GM20431 (cell line): ENCODE measurements around the gene APOL3.
"Not testable (repeated sequence)": the region's sequence is repeated elsewhere in the genome, so short reads cannot be mapped to it uniquely, and the experiment has no call there.

Source experiments
- in situ Hi-C: fragments of 300-500 bp; cut with MseI, MboI; formaldehyde crosslinking; loops from one replicate; pipeline ENCODE4 v1.15.0; 2020; ENCODE audit warnings: low sequenced_read_pairs; ENCODE audit not compliant: unreplicated experiment

The APOL3 gene

GRCh38 chr22:36113121-36113520, 47.4 kb downstream of the APOL3 start:
- in situ Hi-C loops = loop anchor here (25.0 kb wide), 1 partner anchor 176 kb away; no protein-coding TSS in a partner anchor

- in situ Hi-C loops = loop anchor here (25.0 kb wide), 1 partner anchor 174 kb away; no protein-coding TSS in a partner anchor
These were observed 49.2 kb downstream of the APOL3 start for GRCh38 chr22:36111316-36111715.

GRCh38 chr22:36110306-36110881, 50.2 kb downstream of the APOL3 start:
- in situ Hi-C loops = loop anchor here (25.0 kb wide), 1 partner anchor 173 kb away; no protein-coding TSS in a partner anchor

GRCh38 chr22:36107436-36107835, 53.1 kb downstream of the APOL3 start:
- in situ Hi-C loops = loop anchor here (25.0 kb wide), 1 partner anchor 170 kb away; no protein-coding TSS in a partner anchor

GRCh38 chr22:36106910-36107309, 53.6 kb downstream of the APOL3 start:
- in situ Hi-C loops = loop anchor here (25.0 kb wide), 1 partner anchor 170 kb away; no protein-coding TSS in a partner anchor

- in situ Hi-C loops = loop anchor here (25.0 kb wide), 1 partner anchor 168 kb away; no protein-coding TSS in a partner anchor
These were observed 55.6 kb downstream of the APOL3 start for GRCh38 chr22:36104988-36105387.

- in situ Hi-C loops = loop anchor here (25.0 kb wide), 1 partner anchor 167 kb away; no protein-coding TSS in a partner anchor
These were observed 56.1 kb downstream of the APOL3 start for GRCh38 chr22:36104435-36104834.

- in situ Hi-C loops = loop anchor here (25.0 kb wide), 1 partner anchor 167 kb away; no protein-coding TSS in a partner anchor
These were observed 56.7 kb downstream of the APOL3 start for GRCh38 chr22:36103891-36104290.

- in situ Hi-C loops = loop anchor here (25.0 kb wide), 1 partner anchor 166 kb away; no protein-coding TSS in a partner anchor
These were observed 57.6 kb downstream of the APOL3 start for GRCh38 chr22:36102995-36103394.

GRCh38 chr22:36101756-36102155, 58.8 kb downstream of the APOL3 start:
- in situ Hi-C loops = loop anchor here (25.0 kb wide), 1 partner anchor 164 kb away; no protein-coding TSS in a partner anchor

- in situ Hi-C loops = loop anchor here (25.0 kb wide), 1 partner anchor 164 kb away; no protein-coding TSS in a partner anchor
These were observed 59.6 kb downstream of the APOL3 start for GRCh38 chr22:36100908-36101307.

- in situ Hi-C loops = loop anchor here (25.0 kb wide), 1 partner anchor 163 kb away; no protein-coding TSS in a partner anchor
These were observed 60.3 kb downstream of the APOL3 start for GRCh38 chr22:36100134-36100824.

GRCh38 chr22:36099561-36099960, 61.0 kb downstream of the APOL3 start:
- in situ Hi-C loops = not testable (repeated sequence)

- in situ Hi-C loops = no loop called here
These were observed 62.7 kb downstream of the APOL3 start for GRCh38 chr22:36097880-36098279.

- in situ Hi-C loops = not testable (repeated sequence)
These were observed 69.8 kb downstream of the APOL3 start for GRCh38 chr22:36090772-36091171.
